Neuronal stem cell (in vitro differentiated cells): ENCODE measurements around the gene SUN2.
A peak's percentile ranks its signal among the peaks of the same experiment; 100 is the strongest.

ENCODE experiments used
- DNase-seq: peaks from one replicate; pipeline ENCODE4 v3.0.0-alpha.2; 2013; ENCODE audit warnings: low spot score
- H2AFZ ChIP-seq: one replicate; pipeline ENCODE4 v1.6.1; 2013; ENCODE audit warnings: mild to moderate bottlenecking, low read length, inconsistent platforms
- H2AK5ac ChIP-seq: 2 replicates; pipeline ENCODE4 v1.6.1; 2013; ENCODE audit warnings: low read depth, mild to moderate bottlenecking, inconsistent platforms, low read length, moderate library complexity, mixed read lengths
- H2BK120ac ChIP-seq: 2 replicates; pipeline ENCODE4 v1.6.1; 2013; ENCODE audit warnings: low read depth, mild to moderate bottlenecking, inconsistent platforms, low read length, moderate library complexity, mixed read lengths
- H2BK12ac ChIP-seq: one replicate; pipeline ENCODE4 v1.6.1; 2013; ENCODE audit warnings: low read length, inconsistent platforms
- H2BK15ac ChIP-seq: 2 replicates; pipeline ENCODE4 v1.6.1; 2013; ENCODE audit warnings: mild to moderate bottlenecking, low read length, inconsistent platforms, mixed read lengths
- H2BK5ac ChIP-seq: one replicate; pipeline ENCODE4 v1.6.1; 2013; ENCODE audit warnings: inconsistent platforms, mild to moderate bottlenecking, low read length, moderate library complexity
- H3K14ac ChIP-seq: one replicate; pipeline ENCODE4 v1.6.1; 2013; ENCODE audit warnings: low read length, inconsistent platforms
- H3K18ac ChIP-seq: 2 replicates; pipeline ENCODE4 v1.6.1; 2013; ENCODE audit warnings: low read length, inconsistent platforms
- H3K23ac ChIP-seq: 2 replicates; pipeline ENCODE4 v1.6.1; 2013; ENCODE audit warnings: low read depth, mild to moderate bottlenecking, mixed read lengths, low read length, inconsistent platforms; ENCODE audit not compliant: poor library complexity
- H3K27ac ChIP-seq: replicated peaks from 3 replicates; pipeline ENCODE4 v1.5.1; 2013; ENCODE audit warnings: low read length, inconsistent platforms
- H3K27me3 ChIP-seq, 3 experiments: 2 replicates each; pipeline ENCODE4 v1.6.1; 2013; ENCODE audit warnings: low read length in 3 of 3, mild to moderate bottlenecking in 2 of 3, inconsistent platforms in 1 of 3, low read depth in 1 of 3, mixed read lengths in 1 of 3, moderate library complexity in 1 of 3; ENCODE audit not compliant: control insufficient read depth in 3 of 3, insufficient read depth in 3 of 3
- H3K36me3 ChIP-seq, 2 donors: replicated peaks in 1 of 2; 2 replicates each; pipeline ENCODE4 v1.6.1; 2013; ENCODE audit warnings: low read length in 2 of 2; ENCODE audit not compliant: control insufficient read depth in 2 of 2, insufficient read depth in 2 of 2
- H3K4ac ChIP-seq: 2 replicates; pipeline ENCODE4 v1.6.1; 2013; ENCODE audit warnings: inconsistent platforms, mild to moderate bottlenecking, low read length, moderate library complexity
- H3K4me1 ChIP-seq, 2 donors: 1 replicate in 1 of 2; 2 replicates in 1 of 2; pipeline ENCODE4 v1.6.1; 2013; ENCODE audit warnings: low read length in 2 of 2, low read depth in 1 of 2; ENCODE audit not compliant: control insufficient read depth in 2 of 2, insufficient read depth in 1 of 2
- H3K4me2 ChIP-seq: one replicate; pipeline ENCODE4 v1.6.1; 2013; ENCODE audit warnings: mild to moderate bottlenecking, low read length, inconsistent platforms; ENCODE audit not compliant: insufficient read depth, poor library complexity, severe bottlenecking
- H3K4me3 ChIP-seq, 2 donors: 2 replicates each; pipeline ENCODE4 v1.5.1; 2013; ENCODE audit warnings: low read length in 2 of 2, mild to moderate bottlenecking in 2 of 2, inconsistent platforms in 1 of 2, moderate library complexity in 1 of 2
- H3K79me1 ChIP-seq: one replicate; pipeline ENCODE4 v1.6.1; 2013; ENCODE audit warnings: low read depth, mild to moderate bottlenecking, inconsistent platforms, low read length, moderate library complexity
- H3K9ac ChIP-seq: one replicate; pipeline ENCODE4 v1.6.1; 2013; ENCODE audit warnings: mild to moderate bottlenecking, low read depth, low read length, inconsistent platforms; ENCODE audit not compliant: poor library complexity
- H3K9me3 ChIP-seq, 2 donors: replicated peaks in 1 of 2; 2 replicates each; pipeline versions ENCODE3 to v1.6.1; 2013; ENCODE audit warnings: low read length in 2 of 2, mild to moderate bottlenecking in 2 of 2, inconsistent platforms in 1 of 2, low read depth in 1 of 2, mixed read lengths in 1 of 2, moderate library complexity in 1 of 2; ENCODE audit not compliant: control insufficient read depth in 2 of 2, insufficient read depth in 1 of 2
- H4K8ac ChIP-seq: one replicate; pipeline ENCODE4 v1.6.1; 2013; ENCODE audit warnings: low read depth, mild to moderate bottlenecking, inconsistent platforms, low read length, moderate library complexity
- H4K91ac ChIP-seq: one replicate; pipeline ENCODE4 v1.6.1; 2013; ENCODE audit warnings: low read length, low read depth, mild to moderate bottlenecking, inconsistent platforms; ENCODE audit not compliant: poor library complexity
- WGBS, 2 donors: extraction: QIAGEN DNeasy Blood & Tissue Kit; methylation state at CpG; one replicate each; pipeline ENCODE4 v1.1.7; 2013; ENCODE audit warnings: missing lambda C conversion rate in 2 of 2, mixed read lengths in 1 of 2; ENCODE audit not compliant: insufficient read length in 2 of 2, insufficient replicate concordance in 1 of 2; ENCODE audit errors: extremely low coverage in 2 of 2; 5-methylcytosine and 5-hydroxymethylcytosine counted together

The SUN2 gene

DNA sequence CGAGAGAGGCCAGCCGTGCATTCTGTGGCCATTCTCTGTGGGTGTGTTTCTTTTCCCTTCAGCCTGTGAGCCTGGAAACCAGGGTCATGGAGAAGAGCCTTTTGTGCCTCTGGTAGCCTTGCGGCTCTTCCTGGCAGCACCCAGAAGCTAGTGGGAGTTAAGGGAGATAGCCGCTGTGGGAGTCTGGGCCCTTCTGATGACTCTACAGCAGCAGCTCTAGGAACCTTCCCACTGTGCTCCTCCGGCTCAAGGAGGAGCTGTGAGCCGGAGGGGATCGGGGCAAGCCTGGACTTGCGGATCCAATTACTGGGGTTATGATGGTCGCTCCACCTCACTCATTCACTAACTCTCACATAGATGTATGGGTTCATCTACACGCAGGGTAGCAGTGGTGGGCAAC, 39.5 kb downstream of the SUN2 start:
- Histone ChIP-seq H3K9me3 (peaks cover 0 to 2% of the 10 kb centered on the region in 2 donors), H3K79me1 (peaks cover 21% of the 10 kb centered on the region), H2AFZ (no peak overlapping the region), H2AK5ac (no peak overlapping the region), H2BK15ac (no peak overlapping the region), H3K4me1 (peaks cover 2 to 22% of the 10 kb centered on the region in 2 donors), H3K27ac (no peak overlapping the region), H3K36me3 (peaks cover 24 to 71% of the 10 kb centered on the region in 2 donors), H3K4me2 (no peak overlapping the region), H2BK120ac (no peak overlapping the region), H3K4ac (no peak overlapping the region), H2BK5ac (peak overlapping the region; percentile 35), H3K18ac (no peak overlapping the region), H3K9ac (no peak overlapping the region), H3K4me3 (no peak overlapping the region), H3K23ac (no peak overlapping the region), H3K14ac (no peak overlapping the region), H4K91ac (no peak overlapping the region), H2BK12ac (no peak overlapping the region), H3K27me3 (no peaks in the 10 kb centered on the region), H4K8ac (no peak overlapping the region)
- no CpG with 5 or more reads among the region's 10 CpGs for WGBS, 2 donors
- DNase-seq = no peak

DNA sequence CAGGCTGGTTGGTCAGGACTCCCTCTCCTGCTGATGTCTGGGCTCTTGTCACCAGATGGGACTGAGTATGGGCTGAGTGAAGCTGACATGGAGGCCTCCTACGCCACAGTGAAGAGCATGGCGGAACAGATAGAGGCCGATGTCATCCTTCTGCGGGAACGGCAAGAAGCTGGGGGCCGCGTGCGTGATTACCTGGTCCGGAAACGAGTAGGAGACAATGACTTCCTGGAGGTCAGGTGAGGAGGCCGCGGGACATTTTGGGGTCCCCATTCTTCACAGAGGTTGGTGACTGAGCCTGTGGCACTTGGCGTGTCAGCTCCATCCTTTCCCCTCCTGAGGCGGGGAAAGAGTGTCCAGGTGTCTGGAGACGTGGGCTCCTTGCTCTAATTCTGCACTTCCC, 39.9 kb downstream of the SUN2 start:
- Histone ChIP-seq H3K4me1 (peaks cover 2 to 22% of the 10 kb centered on the region in 2 donors), H3K27me3 (no peaks in the 10 kb centered on the region), H3K9me3 (peaks cover 0 to 2% of the 10 kb centered on the region in 2 donors), H3K14ac (no peak overlapping the region), H3K18ac (peak overlapping the region; percentile 9), H2BK5ac (peak overlapping the region; percentile 70), H3K9ac (no peak overlapping the region), H3K4me2 (no peak overlapping the region), H4K8ac (no peak overlapping the region), H2BK120ac (no peak overlapping the region), H2AFZ (no peak overlapping the region), H2BK12ac (no peak overlapping the region), H2BK15ac (no peak overlapping the region), H3K4me3 (no peak overlapping the region), H3K36me3 (peaks cover 24 to 73% of the 10 kb centered on the region in 2 donors), H4K91ac (no peak overlapping the region), H3K23ac (peak overlapping the region; percentile 57), H3K79me1 (peaks cover 21% of the 10 kb centered on the region), H3K4ac (no peak overlapping the region), H3K27ac (no peak overlapping the region), H2AK5ac (no peak overlapping the region)
- DNase-seq = no peak
- no CpG with 5 or more reads among the region's 15 CpGs for WGBS, 2 donors

DNA sequence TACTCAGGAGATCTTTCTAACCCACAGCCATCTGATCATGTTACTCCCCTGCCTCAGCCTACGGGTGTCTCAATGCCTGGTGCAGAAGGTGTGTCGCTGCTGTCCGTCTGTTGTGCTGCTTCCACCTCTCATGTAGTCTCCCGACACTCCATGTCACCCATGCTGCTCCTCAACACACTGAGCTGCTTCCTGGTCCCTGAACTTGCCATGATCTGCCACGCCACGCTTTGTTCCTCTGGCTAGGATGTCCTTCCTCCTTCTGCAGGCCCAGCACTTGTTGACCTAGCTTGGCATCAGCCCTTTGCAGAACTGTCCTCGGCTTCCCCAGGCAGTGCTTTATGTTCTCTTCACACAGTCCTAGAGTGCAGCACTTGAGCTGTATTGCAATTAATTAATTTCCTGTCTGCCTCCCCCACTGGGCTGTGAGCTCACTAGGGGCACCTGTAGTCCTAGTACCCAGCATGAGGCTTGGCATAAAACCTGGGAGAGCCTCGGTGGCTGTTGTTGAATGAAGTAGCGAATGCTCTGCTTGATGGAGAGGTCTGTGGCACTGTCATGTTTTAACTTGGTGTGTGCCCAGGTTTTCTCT, 40.5 kb downstream of the SUN2 start:
- Histone ChIP-seq H2BK120ac (no peak overlapping the region), H3K79me1 (peaks cover 21% of the 10 kb centered on the region), H3K4me2 (no peak overlapping the region), H3K9ac (peak overlapping the region; percentile 65), H3K4me3 (no peak overlapping the region), H3K14ac (no peak overlapping the region), H4K91ac (no peak overlapping the region), H2AFZ (no peak overlapping the region), H3K9me3 (peaks cover 0 to 2% of the 10 kb centered on the region in 2 donors), H3K4me1 (peaks cover 2 to 22% of the 10 kb centered on the region in 2 donors), H3K27ac (no peak overlapping the region), H3K36me3 (peaks cover 23 to 73% of the 10 kb centered on the region in 2 donors), H2BK5ac (peak overlapping the region; percentile 70), H4K8ac (no peak overlapping the region), H2BK15ac (no peak overlapping the region), H3K27me3 (no peaks in the 10 kb centered on the region), H3K23ac (peak overlapping the region; percentile 8), H2BK12ac (no peak overlapping the region), H2AK5ac (no peak overlapping the region), H3K4ac (no peak overlapping the region), H3K18ac (no peak overlapping the region)
- no peak for DNase-seq
- no CpG with 5 or more reads among the region's 9 CpGs for WGBS, 2 donors

DNA sequence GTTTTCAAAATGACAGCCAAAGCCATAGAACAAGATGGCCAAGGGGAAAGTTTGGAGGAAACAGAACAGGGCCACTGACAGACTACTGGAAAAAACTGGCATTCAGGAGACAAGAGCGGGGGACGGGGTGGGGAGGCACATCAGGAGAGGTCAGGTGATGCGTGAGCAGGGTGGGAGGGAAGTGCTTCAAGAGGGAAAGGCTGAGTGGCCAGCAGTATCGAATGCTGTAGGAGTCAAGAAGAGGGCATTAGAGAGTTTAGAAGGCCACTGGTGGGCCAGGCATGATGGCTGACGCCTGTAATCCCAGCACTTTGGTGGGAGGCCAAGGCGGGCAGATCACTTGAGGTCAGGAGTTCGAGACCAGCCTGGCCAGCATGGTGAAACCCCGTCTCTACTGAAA, 41.9 kb downstream of the SUN2 start:
- Histone ChIP-seq H3K79me1 (peaks cover 21% of the 10 kb centered on the region), H3K4me3 (no peak overlapping the region), H3K4me1 (peaks cover 2 to 22% of the 10 kb centered on the region in 2 donors), H3K27me3 (no peaks in the 10 kb centered on the region), H2AFZ (no peak overlapping the region), H3K4me2 (no peak overlapping the region), H2BK5ac (no peak overlapping the region), H2BK15ac (no peak overlapping the region), H2BK120ac (no peak overlapping the region), H3K4ac (no peak overlapping the region), H2BK12ac (no peak overlapping the region), H3K9me3 (peaks cover 0 to 2% of the 10 kb centered on the region in 2 donors), H3K36me3 (peaks cover 25 to 75% of the 10 kb centered on the region in 2 donors), H3K14ac (no peak overlapping the region), H2AK5ac (no peak overlapping the region), H3K18ac (no peak overlapping the region), H4K8ac (no peak overlapping the region), H4K91ac (no peak overlapping the region), H3K27ac (no peak overlapping the region), H3K9ac (no peak overlapping the region), H3K23ac (peak overlapping the region; percentile 69)
- no CpG with 5 or more reads among the region's 8 CpGs for WGBS, 2 donors
- DNase-seq = no peak
